ENCODE data around the gene PDZD2.

The PDZD2 gene

DNA sequence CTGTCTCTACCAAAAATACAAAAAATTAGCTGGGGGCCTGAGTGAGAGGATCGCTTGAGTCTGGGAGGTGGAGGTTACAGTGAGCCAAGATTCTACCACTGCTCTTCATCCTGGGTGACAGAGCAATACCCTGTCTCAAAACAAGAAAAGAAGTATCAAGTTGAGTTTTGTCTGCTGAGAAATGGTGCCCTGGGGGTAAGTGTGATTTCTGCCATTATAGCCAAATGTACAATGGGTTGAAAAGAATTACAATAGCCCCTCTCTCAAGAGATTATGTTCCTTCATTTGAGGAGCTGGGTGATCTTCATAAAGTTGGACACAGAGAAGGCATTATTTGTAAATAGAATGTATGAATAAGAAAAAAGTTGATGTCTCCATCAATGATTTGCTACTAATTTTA is 345.8 kb downstream of the PDZD2 start:
- Histone ChIP-seq H3K4me1 (ENCODE audit: control insufficient read depth in 1 of 2, insufficient read depth in 2 of 2, low read length in 2 of 2) (no peaks in the 10 kb centered on the region), H3K9me3 (ENCODE audit: control insufficient read depth in 1 of 2, low read length in 2 of 2) (no peaks in the 10 kb centered on the region), H3K36me3 (ENCODE audit: control insufficient read depth in 1 of 2, insufficient read depth in 2 of 2, low read length in 2 of 2) (no peaks in the 10 kb centered on the region), H3K27me3 (ENCODE audit: low read depth, low read length) (no peaks in the 10 kb centered on the region), H3K27ac (ENCODE audit: low read length) (no peak overlapping the region), H3K4me3 (ENCODE audit: low read depth in 1 of 2, low read length in 2 of 2) (no peak overlapping the region)

- Histone ChIP-seq H3K36me3 (ENCODE audit: control insufficient read depth in 1 of 2, insufficient read depth in 2 of 2, low read length in 2 of 2) (no peaks in the 10 kb centered on the region), H3K9me3 (ENCODE audit: control insufficient read depth in 1 of 2, low read length in 2 of 2) (no peaks in the 10 kb centered on the region), H3K27ac (ENCODE audit: low read length) (no peak overlapping the region), H3K27me3 (ENCODE audit: low read depth, low read length) (no peaks in the 10 kb centered on the region), H3K4me3 (ENCODE audit: low read depth in 1 of 2, low read length in 2 of 2) (no peak overlapping the region), H3K4me1 (ENCODE audit: control insufficient read depth in 1 of 2, insufficient read depth in 2 of 2, low read length in 2 of 2) (no peaks in the 10 kb centered on the region)
These were observed 347.2 kb downstream of the PDZD2 start for GRCh38 chr5:31986101-31986500.

DNA sequence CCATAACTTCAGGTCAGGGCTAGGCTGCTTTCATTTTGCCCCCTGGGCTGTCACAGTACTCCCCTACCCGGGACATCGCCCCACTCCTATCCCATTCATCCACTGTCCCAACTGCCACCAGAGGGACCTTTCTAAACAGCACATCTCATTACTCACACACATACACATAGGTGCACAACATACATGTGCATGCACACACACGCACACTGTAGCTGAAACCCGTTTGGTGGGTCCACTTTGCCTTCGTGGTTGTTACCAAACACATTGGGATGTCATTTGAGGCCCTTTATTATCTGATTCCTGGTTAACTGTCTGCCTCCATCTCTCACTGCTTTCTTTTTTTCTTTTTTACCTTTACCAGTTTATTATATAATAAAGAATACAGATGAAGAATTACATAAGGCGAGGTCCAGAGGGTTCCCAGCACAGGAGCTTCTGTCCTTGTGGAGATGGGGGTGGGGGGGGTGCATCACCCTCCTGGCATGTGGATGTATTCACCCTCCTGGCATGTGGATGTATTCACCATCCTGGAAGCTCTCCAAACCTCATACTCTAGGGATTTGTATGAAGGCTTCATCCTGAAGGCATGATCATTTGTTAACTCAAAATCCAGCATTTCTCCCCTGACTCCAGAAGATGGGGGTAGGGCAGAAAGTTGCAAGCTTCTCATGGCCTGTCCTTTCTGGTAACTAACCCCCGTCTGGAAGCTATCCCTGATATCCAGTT is 349.2 kb downstream of the PDZD2 start:
- Histone ChIP-seq H3K27ac (ENCODE audit: low read length) (no peak overlapping the region), H3K4me1 (ENCODE audit: control insufficient read depth in 1 of 2, insufficient read depth in 2 of 2, low read length in 2 of 2) (no peaks in the 10 kb centered on the region), H3K36me3 (ENCODE audit: control insufficient read depth in 1 of 2, insufficient read depth in 2 of 2, low read length in 2 of 2) (no peaks in the 10 kb centered on the region), H3K27me3 (ENCODE audit: low read depth, low read length) (no peaks in the 10 kb centered on the region), H3K9me3 (ENCODE audit: control insufficient read depth in 1 of 2, low read length in 2 of 2) (no peaks in the 10 kb centered on the region), H3K4me3 (ENCODE audit: low read depth in 1 of 2, low read length in 2 of 2) (no peak overlapping the region)

- Histone ChIP-seq H3K4me1 (ENCODE audit: control insufficient read depth in 1 of 2, insufficient read depth in 2 of 2, low read length in 2 of 2) (no peaks in the 10 kb centered on the region), H3K4me3 (ENCODE audit: low read depth in 1 of 2, low read length in 2 of 2) (no peak overlapping the region), H3K36me3 (ENCODE audit: control insufficient read depth in 1 of 2, insufficient read depth in 2 of 2, low read length in 2 of 2) (no peaks in the 10 kb centered on the region), H3K9me3 (ENCODE audit: control insufficient read depth in 1 of 2, low read length in 2 of 2) (no peaks in the 10 kb centered on the region), H3K27me3 (ENCODE audit: low read depth, low read length) (no peaks in the 10 kb centered on the region), H3K27ac (ENCODE audit: low read length) (no peak overlapping the region)
These were observed 351.2 kb downstream of the PDZD2 start for GRCh38 chr5:31990081-31990650.

GRCh38 chr5:31990701-31991110 is 351.8 kb downstream of the PDZD2 start:
- H3K27ac ChIP-seq (ENCODE audit: low read length): no peak overlapping the region
- no peak overlapping the region for H3K4me3 ChIP-seq (ENCODE audit: low read depth in 1 of 2, low read length in 2 of 2)
- no peaks in the 10 kb centered on the region for H3K4me1 ChIP-seq (ENCODE audit: control insufficient read depth in 1 of 2, insufficient read depth in 2 of 2, low read length in 2 of 2)
- H3K9me3 ChIP-seq (ENCODE audit: control insufficient read depth in 1 of 2, low read length in 2 of 2): no peaks in the 10 kb centered on the region
- H3K27me3 ChIP-seq (ENCODE audit: low read depth, low read length): no peaks in the 10 kb centered on the region
- no peaks in the 10 kb centered on the region for H3K36me3 ChIP-seq (ENCODE audit: control insufficient read depth in 1 of 2, insufficient read depth in 2 of 2, low read length in 2 of 2)

DNA sequence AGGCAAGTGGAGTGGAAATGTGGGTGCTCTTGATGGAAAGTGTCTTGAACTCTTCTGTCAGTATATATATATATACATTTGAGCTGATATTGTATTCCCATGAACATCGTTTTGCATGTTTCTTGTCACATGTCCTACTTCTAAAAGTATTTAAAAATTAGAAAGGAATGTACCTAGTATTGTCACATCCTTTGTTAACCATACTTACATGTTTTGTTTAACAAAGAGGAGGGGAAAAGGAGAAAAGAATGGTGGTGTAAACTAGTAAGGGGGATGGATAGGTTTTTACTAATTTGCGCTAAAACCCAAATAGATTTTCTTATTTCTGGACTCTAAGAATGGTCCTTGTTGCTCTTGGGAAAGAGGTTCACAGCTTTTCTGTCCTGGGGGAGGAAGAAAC is 353.4 kb downstream of the PDZD2 start:
- no peak overlapping the region for H3K4me3 ChIP-seq (ENCODE audit: low read depth in 1 of 2, low read length in 2 of 2)
- H3K9me3 ChIP-seq (ENCODE audit: control insufficient read depth in 1 of 2, low read length in 2 of 2): no peaks in the 10 kb centered on the region
- no peak overlapping the region for H3K27ac ChIP-seq (ENCODE audit: low read length)
- no peaks in the 10 kb centered on the region for H3K27me3 ChIP-seq (ENCODE audit: low read depth, low read length)
- H3K36me3 ChIP-seq (ENCODE audit: control insufficient read depth in 1 of 2, insufficient read depth in 2 of 2, low read length in 2 of 2): no peaks in the 10 kb centered on the region
- H3K4me1 ChIP-seq (ENCODE audit: control insufficient read depth in 1 of 2, insufficient read depth in 2 of 2, low read length in 2 of 2): no peaks in the 10 kb centered on the region

- H3K27ac ChIP-seq (ENCODE audit: low read length): no peak overlapping the region
- H3K27me3 ChIP-seq (ENCODE audit: low read depth, low read length): no peaks in the 10 kb centered on the region
- no peaks in the 10 kb centered on the region for H3K4me1 ChIP-seq (ENCODE audit: control insufficient read depth in 1 of 2, insufficient read depth in 2 of 2, low read length in 2 of 2)
- no peaks in the 10 kb centered on the region for H3K36me3 ChIP-seq (ENCODE audit: control insufficient read depth in 1 of 2, insufficient read depth in 2 of 2, low read length in 2 of 2)
- no peaks in the 10 kb centered on the region for H3K9me3 ChIP-seq (ENCODE audit: control insufficient read depth in 1 of 2, low read length in 2 of 2)
- no peak overlapping the region for H3K4me3 ChIP-seq (ENCODE audit: low read depth in 1 of 2, low read length in 2 of 2)
These were observed 354.4 kb downstream of the PDZD2 start for GRCh38 chr5:31993165-31993961.

- Histone ChIP-seq H3K27ac (ENCODE audit: low read length) (no peak overlapping the region), H3K4me1 (ENCODE audit: control insufficient read depth in 1 of 2, insufficient read depth in 2 of 2, low read length in 2 of 2) (no peaks in the 10 kb centered on the region)
These were observed 356.1 kb downstream of the PDZD2 start for GRCh38 chr5:31995006-31995405.

GRCh38 chr5:31995714-31996113 is 356.8 kb downstream of the PDZD2 start:
- no peaks in the 10 kb centered on the region for H3K36me3 ChIP-seq (ENCODE audit: control insufficient read depth in 1 of 2, insufficient read depth in 2 of 2, low read length in 2 of 2)
- H3K27me3 ChIP-seq (ENCODE audit: low read depth, low read length): no peaks in the 10 kb centered on the region
- H3K27ac ChIP-seq (ENCODE audit: low read length): no peak overlapping the region
- no peaks in the 10 kb centered on the region for H3K4me1 ChIP-seq (ENCODE audit: control insufficient read depth in 1 of 2, insufficient read depth in 2 of 2, low read length in 2 of 2)
- H3K9me3 ChIP-seq (ENCODE audit: control insufficient read depth in 1 of 2, low read length in 2 of 2): no peaks in the 10 kb centered on the region
- H3K4me3 ChIP-seq (ENCODE audit: low read depth in 1 of 2, low read length in 2 of 2): no peak overlapping the region

More at GRCh38 chr5:31995006-31995405, 356.1 kb downstream of the PDZD2 start:
- Histone ChIP-seq H3K27me3 (ENCODE audit: low read depth, low read length) (no peaks in the 10 kb centered on the region), H3K36me3 (ENCODE audit: control insufficient read depth in 1 of 2, insufficient read depth in 2 of 2, low read length in 2 of 2) (no peaks in the 10 kb centered on the region), H3K4me3 (ENCODE audit: low read depth in 1 of 2, low read length in 2 of 2) (no peak overlapping the region), H3K9me3 (ENCODE audit: control insufficient read depth in 1 of 2, low read length in 2 of 2) (no peaks in the 10 kb centered on the region)

GRCh38 chr5:31996909-31997308 is 358.0 kb downstream of the PDZD2 start:
- Histone ChIP-seq H3K4me3 (ENCODE audit: low read depth in 1 of 2, low read length in 2 of 2) (no peak overlapping the region), H3K36me3 (ENCODE audit: control insufficient read depth in 1 of 2, insufficient read depth in 2 of 2, low read length in 2 of 2) (no peaks in the 10 kb centered on the region), H3K9me3 (ENCODE audit: control insufficient read depth in 1 of 2, low read length in 2 of 2) (no peaks in the 10 kb centered on the region), H3K4me1 (ENCODE audit: control insufficient read depth in 1 of 2, insufficient read depth in 2 of 2, low read length in 2 of 2) (no peaks in the 10 kb centered on the region), H3K27me3 (ENCODE audit: low read depth, low read length) (no peaks in the 10 kb centered on the region), H3K27ac (ENCODE audit: low read length) (no peak overlapping the region)

DNA sequence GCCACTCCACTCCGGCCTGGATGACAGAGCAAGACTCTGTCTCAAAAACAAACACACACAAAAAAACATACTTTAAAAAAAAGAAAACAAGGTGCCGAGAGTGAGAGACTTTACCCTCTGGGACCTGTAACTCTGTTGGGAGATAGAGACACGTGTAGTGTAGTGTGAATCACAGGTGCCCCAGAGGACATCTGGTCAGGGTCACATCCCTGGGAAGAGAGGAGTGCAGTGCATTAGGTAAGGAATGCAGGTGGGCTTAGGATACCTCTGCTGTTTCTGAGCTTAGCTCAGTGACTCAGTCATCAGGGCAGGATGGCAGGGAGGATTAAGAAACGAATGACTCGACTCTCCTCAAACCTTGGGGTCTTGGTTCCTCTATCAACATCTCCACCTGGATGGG is 360.5 kb downstream of the PDZD2 start:
- no peaks in the 10 kb centered on the region for H3K36me3 ChIP-seq (ENCODE audit: control insufficient read depth in 1 of 2, insufficient read depth in 2 of 2, low read length in 2 of 2)
- no peaks in the 10 kb centered on the region for H3K9me3 ChIP-seq (ENCODE audit: control insufficient read depth in 1 of 2, low read length in 2 of 2)
- H3K27me3 ChIP-seq (ENCODE audit: low read depth, low read length): no peaks in the 10 kb centered on the region
- no peak overlapping the region for H3K4me3 ChIP-seq (ENCODE audit: low read depth in 1 of 2, low read length in 2 of 2)
- H3K4me1 ChIP-seq (ENCODE audit: control insufficient read depth in 1 of 2, insufficient read depth in 2 of 2, low read length in 2 of 2): no peaks in the 10 kb centered on the region
- H3K27ac ChIP-seq (ENCODE audit: low read length): no peak overlapping the region

Data from muscle layer of duodenum (tissue), 2 donors.